H1 (cell line): ENCODE results near the gene PCTP. TPM values are rescaled to one million over a fixed set of nuclear protein-coding genes. Genes with fewer than 3 reads are reported as not detected.

Source experiments
- CTCF ChIA-PET: fragments of 300-600 bp; sonication (Branson Sonifier 250); formaldehyde crosslinking; loops from one replicate; lab custom pipeline; 2021; ENCODE audit not compliant: partially characterized antibody; lab: Charles Lee
- POLR2A ChIA-PET: fragments of 300-600 bp; sonication (Branson Sonifier 250); formaldehyde crosslinking; loops from one replicate; lab custom pipeline; 2021; ENCODE audit warnings: inconsistent platforms; ENCODE audit not compliant: partially characterized antibody; lab: Charles Lee
- DNase-seq, 2 experiments: peaks; one replicate each; pipeline versions ENCODE4 v3.0.0 to v3.0.0-alpha.2; 2010 to 2022; ENCODE audit warnings: low spot score in 2 of 2, low read depth in 1 of 2, mixed read lengths in 1 of 2
- FAIRE-seq: peaks from 2 replicates; lab custom pipeline; 2011; peaks lifted over from hg19 to GRCh38; lab: Jason Lieb, UNC
- H2AFZ ChIP-seq: 2 replicates; pipeline ENCODE4 v1.8.1; 2012; ENCODE audit warnings: low read length, inconsistent platforms
- H2AK5ac ChIP-seq: 2 replicates; pipeline ENCODE4 v1.6.1; 2013; ENCODE audit warnings: low read depth, low read length
- H2BK120ac ChIP-seq: replicated peaks from 2 replicates; pipeline ENCODE3; 2013; ENCODE audit warnings: low read depth, low read length, inconsistent platforms
- H2BK12ac ChIP-seq: 2 replicates; pipeline ENCODE4 v1.6.1; 2013; ENCODE audit warnings: low read depth, low read length
- H2BK15ac ChIP-seq: 2 replicates; pipeline ENCODE4 v1.6.1; 2013; ENCODE audit warnings: low read length
- H2BK20ac ChIP-seq: 2 replicates; pipeline ENCODE4 v1.6.1; 2013; ENCODE audit warnings: low read length
- H2BK5ac ChIP-seq: 2 replicates; pipeline ENCODE4 v1.6.1; 2013; ENCODE audit warnings: low read depth, low read length
- H3K14ac ChIP-seq: 2 replicates; pipeline ENCODE4 v1.6.1; 2013; ENCODE audit warnings: inconsistent platforms; ENCODE audit not compliant: insufficient read length
- H3K18ac ChIP-seq: 2 replicates; pipeline ENCODE4 v1.6.1; 2013; ENCODE audit warnings: low read length; ENCODE audit errors: extremely low read depth
- H3K23ac ChIP-seq: 2 replicates; pipeline ENCODE4 v1.6.1; 2013; ENCODE audit warnings: inconsistent platforms; ENCODE audit not compliant: insufficient read length
- H3K23me2 ChIP-seq: 2 replicates; pipeline ENCODE4 v1.6.1; 2013; ENCODE audit warnings: low read depth, low read length
- H3K27ac ChIP-seq: 2 replicates; pipeline ENCODE4 v1.6.1; 2011; ENCODE audit warnings: low read depth, low read length, inconsistent platforms
- H3K27me3 ChIP-seq, 4 experiments: replicated peaks in 1 of 4; 1 replicate in 1 of 4; 2 replicates in 3 of 4; pipeline versions ENCODE4 v1.6.1 to v1.8.1; 2011 to 2013; ENCODE audit warnings: low read length in 3 of 4, mild to moderate bottlenecking in 3 of 4, inconsistent platforms in 2 of 4, mixed read lengths in 2 of 4, moderate library complexity in 1 of 4; ENCODE audit not compliant: control insufficient read depth in 3 of 4, insufficient read depth in 3 of 4; ENCODE audit errors: extremely low read depth in 1 of 4
- H3K36me3 ChIP-seq, 4 experiments: 2 replicates each; pipeline versions ENCODE4 v1.6.1 to v1.8.1; 2011 to 2013; ENCODE audit warnings: mild to moderate bottlenecking in 4 of 4, low read length in 3 of 4, moderate library complexity in 2 of 4, control low read depth in 1 of 4, inconsistent platforms in 1 of 4; ENCODE audit not compliant: insufficient read depth in 4 of 4, control insufficient read depth in 2 of 4
- H3K4ac ChIP-seq: replicated peaks from 2 replicates; pipeline ENCODE3; 2013; ENCODE audit warnings: low read length, low read depth, mixed read lengths, inconsistent platforms; ENCODE audit not compliant: insufficient read length
- H3K4me1 ChIP-seq, 4 experiments: replicated peaks in 1 of 4; 1 replicate in 1 of 4; 2 replicates in 3 of 4; pipeline versions ENCODE4 v1.6.1 to v1.8.1; 2011 to 2013; ENCODE audit warnings: low read length in 3 of 4, inconsistent platforms in 2 of 4, mixed read lengths in 1 of 4; ENCODE audit not compliant: insufficient read depth in 4 of 4, control insufficient read depth in 3 of 4
- H3K4me2 ChIP-seq, 2 experiments: 2 replicates each; pipeline versions ENCODE4 v1.6.1 to v1.8.1; 2011 to 2013; ENCODE audit warnings: low read depth in 2 of 2, low read length in 2 of 2, control low read depth in 1 of 2, inconsistent platforms in 1 of 2, mild to moderate bottlenecking in 1 of 2; ENCODE audit not compliant: insufficient read depth in 1 of 2
- H3K4me3 ChIP-seq, 4 experiments: fragments of 200-600, 300-600 bp in 1 of 4; sonication (generic), shearing (Covaris generic), sonication (Bioruptor Twin) in 1 of 4; 2 replicates each; pipeline versions ENCODE4 v1.5.1 to v1.8.1; 2011 to 2016; ENCODE audit warnings: low read length in 4 of 4, low read depth in 3 of 4, control low read depth in 2 of 4, inconsistent platforms in 2 of 4, mild to moderate bottlenecking in 2 of 4, mixed read lengths in 1 of 4, moderate library complexity in 1 of 4; ENCODE audit not compliant: insufficient read depth in 2 of 4; ENCODE audit errors: extremely low read depth in 1 of 4
- H3K56ac ChIP-seq: replicated peaks from 2 replicates; pipeline ENCODE3; 2013; ENCODE audit warnings: low read depth, mild to moderate bottlenecking, mixed read lengths, low read length, inconsistent platforms; ENCODE audit not compliant: insufficient read length
- H3K79me1 ChIP-seq: 2 replicates; pipeline ENCODE4 v1.6.1; 2013; ENCODE audit warnings: low read depth, low read length, control low read depth
- H3K79me2 ChIP-seq, 2 experiments: 2 replicates each; pipeline versions ENCODE4 v1.6.1 to v1.8.1; 2012 to 2013; ENCODE audit warnings: low read length in 2 of 2, mild to moderate bottlenecking in 2 of 2, inconsistent platforms in 1 of 2; ENCODE audit not compliant: insufficient read depth in 2 of 2, control insufficient read depth in 1 of 2
- H3K9ac ChIP-seq, 4 experiments: replicated peaks in 1 of 4; 1 replicate in 1 of 4; 2 replicates in 3 of 4; pipeline versions ENCODE4 v1.6.1 to v1.8.1; 2011 to 2013; ENCODE audit warnings: low read depth in 3 of 4, low read length in 3 of 4, control low read depth in 2 of 4, mild to moderate bottlenecking in 2 of 4, moderate library complexity in 2 of 4, inconsistent platforms in 1 of 4; ENCODE audit errors: extremely low read depth in 1 of 4
- H3K9me3 ChIP-seq, 2 experiments: 2 replicates each; pipeline versions ENCODE4 v1.6.1 to v1.8.1; 2012 to 2013; ENCODE audit warnings: mild to moderate bottlenecking in 2 of 2, moderate library complexity in 2 of 2, control low read depth in 1 of 2, inconsistent platforms in 1 of 2, low read depth in 1 of 2, low read length in 1 of 2, mixed read lengths in 1 of 2; ENCODE audit not compliant: insufficient read depth in 2 of 2
- H4K20me1 ChIP-seq, 2 experiments: replicated peaks in 1 of 2; 2 replicates each; pipeline versions ENCODE3 to v1.8.1; 2011 to 2013; ENCODE audit warnings: inconsistent platforms in 2 of 2, low read length in 2 of 2, mild to moderate bottlenecking in 1 of 2; ENCODE audit not compliant: insufficient read depth in 2 of 2, control insufficient read depth in 1 of 2
- H4K5ac ChIP-seq: 2 replicates; pipeline ENCODE4 v1.6.1; 2013; ENCODE audit warnings: low read length, low read depth, mixed read lengths, inconsistent platforms; ENCODE audit not compliant: insufficient read length
- H4K8ac ChIP-seq: 2 replicates; pipeline ENCODE4 v1.8.0; 2013; ENCODE audit warnings: mild to moderate bottlenecking, moderate library complexity, low read length, inconsistent platforms; ENCODE audit not compliant: insufficient read depth; ENCODE audit errors: extremely low read depth
- H4K91ac ChIP-seq: replicated peaks from 2 replicates; pipeline ENCODE3; 2013; ENCODE audit warnings: low read length, mixed read lengths, inconsistent platforms; ENCODE audit not compliant: insufficient read length
- CBX8 ChIP-seq: fragments of 300-800, 300-1000 bp; sonication (generic); IDR thresholded peaks from 2 replicates; pipeline ENCODE4 v1.7.1; 2016; ENCODE audit warnings: low read depth, low read length, borderline replicate concordance
- CTBP2 ChIP-seq: IDR thresholded peaks from 2 replicates; pipeline ENCODE4 v1.7.0; 2011; ENCODE audit warnings: borderline replicate concordance, mild to moderate bottlenecking, moderate library complexity, mixed read lengths, low read length; ENCODE audit not compliant: insufficient read depth, insufficient read length
- EGR1 ChIP-seq: IDR thresholded peaks from 2 replicates; pipeline ENCODE4 v1.6.1; 2011; ENCODE audit warnings: low read depth, low read length, borderline replicate concordance
- EZH2 ChIP-seq: fragments of 200-600 bp; sonication (generic); IDR thresholded peaks from 2 replicates; pipeline ENCODE4 v1.7.1; 2012; ENCODE audit warnings: low read depth, mild to moderate bottlenecking, moderate library complexity, low read length, inconsistent platforms; ENCODE audit not compliant: severe bottlenecking
- GABPA ChIP-seq: IDR thresholded peaks from 2 replicates; pipeline ENCODE4 v1.6.1; 2011; ENCODE audit warnings: mild to moderate bottlenecking, low read length, moderate library complexity, borderline replicate concordance; ENCODE audit not compliant: insufficient read depth
- HDAC6 ChIP-seq: IDR thresholded peaks from one replicate; pipeline ENCODE4 v1.7.1; 2012; ENCODE audit warnings: low read depth, mild to moderate bottlenecking, inconsistent platforms, low read length, moderate library complexity
- JUND ChIP-seq: IDR thresholded peaks from 2 replicates; pipeline ENCODE4 v1.6.1; 2011; ENCODE audit warnings: mild to moderate bottlenecking, improper control_type of control experiment, low read length
- SIN3A ChIP-seq, 2 experiments: IDR thresholded peaks in 1 of 2; conservative IDR thresholded peaks in 1 of 2; 2 replicates each; pipeline ENCODE4 v1.6.1; 2011 to 2012; ENCODE audit warnings: low read length in 2 of 2, improper control_type of control experiment in 1 of 2, low read depth in 1 of 2, mild to moderate bottlenecking in 1 of 2
- WGBS, 2 experiments: shearing (Covaris generic) in 1 of 2; methylation state at CpG; one replicate each; pipeline versions ENCODE4 v1.1.6 to v1.1.7; 2013 to 2015; ENCODE audit warnings: low lambda C conversion rate in 2 of 2, mixed read lengths in 2 of 2, inconsistent platforms in 1 of 2, low coverage in 1 of 2, missing lambda C conversion rate in 1 of 2; ENCODE audit not compliant: insufficient replicate concordance in 2 of 2, insufficient coverage in 1 of 2, insufficient read length in 1 of 2; ENCODE audit errors: extremely low coverage in 1 of 2, missing lambda C conversion rate in 1 of 2; 5-methylcytosine and 5-hydroxymethylcytosine counted together
- polyA plus RNA-seq, 7 experiments: library from polyadenylated mRNA; depleted of rRNA in 3 of 7; stranded (reverse) in 5 of 7; unstranded in 2 of 7; fragments of >200 nt in 5 of 7; fragments of 200-250 nt in 2 of 7; gene quantifications; 1 replicate in 5 of 7; 2 replicates in 1 of 7; 4 replicates in 1 of 7; pipeline versions ENCODE4 v1.2.1 to v1.2.3, GENCODE V29; 2011 to 2013; ENCODE audit warnings: missing spikeins in 2 of 7, mixed read lengths in 2 of 7
- total RNA-seq: library from RNA; stranded (reverse); fragmentation: NEBNext Ultra II Directional; extraction: Animal tissue kit (Norgen Biotek cat#: 25700); gene quantifications from 2 replicates; pipeline ENCODE4 v1.2.1, GENCODE V29; 2021

PCTP gene
- total and polyA plus RNA-seq, 2 of the 8 experiments (the other 6 are each of a cell fraction or from before 2014, with no cell fraction given): 14.1 to 14.6 TPM

DNA sequence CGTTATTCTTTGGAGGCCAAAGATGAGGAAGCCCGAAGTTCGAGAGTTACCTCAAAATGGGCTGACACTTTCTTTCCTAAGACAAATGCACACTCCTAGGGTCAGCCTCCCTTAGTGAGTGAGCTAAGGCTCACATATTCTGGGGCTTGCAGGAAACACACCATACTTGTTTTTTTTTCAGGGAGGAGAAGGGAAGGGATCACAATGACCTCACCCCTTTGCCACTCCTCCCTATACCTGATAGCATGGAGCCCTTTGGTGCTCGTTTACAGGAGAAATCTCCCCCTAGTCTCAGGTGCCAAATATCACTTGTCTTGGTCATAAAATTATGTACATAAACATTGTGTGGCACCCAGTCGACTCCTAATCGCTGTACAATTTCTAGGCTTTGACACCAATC is 23.6 kb upstream of the PCTP start:
- Histone ChIP-seq H4K5ac (no peak overlapping the region), H2BK15ac (no peak overlapping the region), H3K4me2 (no peak overlapping the region), H2BK12ac (no peak overlapping the region), H3K18ac (no peak overlapping the region), H3K36me3 (no peaks in the 10 kb centered on the region), H3K56ac (no peak overlapping the region), H3K27me3 (no peaks in the 10 kb centered on the region), H2BK20ac (no peak overlapping the region), H3K27ac (no peak overlapping the region), H3K9ac (no peak overlapping the region), H2BK5ac (no peak overlapping the region), H3K4ac (no peak overlapping the region), H3K4me1 (peaks cover 1 to 17% (median 8%) of the 10 kb centered on the region in 4 experiments; a peak in 4 of 7 replicates), H2AFZ (0 out of 2 replicates have a peak overlapping the region, but pooled peaks have one; percentile 38), H2AK5ac (no peak overlapping the region), H4K20me1 (no peaks in the 10 kb centered on the region), H3K23ac (no peak overlapping the region), H3K14ac (no peak overlapping the region), H3K79me2 (no peaks in the 10 kb centered on the region), H3K23me2 (no peaks in the 10 kb centered on the region), H2BK120ac (no peak overlapping the region), H3K9me3 (no peaks in the 10 kb centered on the region), H4K91ac (no peak overlapping the region), H4K8ac (no peak overlapping the region), H3K79me1 (no peaks in the 10 kb centered on the region), H3K4me3 (no peak overlapping the region)
- TF ChIP-seq EZH2 (no peak), CBX8 (no peak), CTBP2 (no peak), GABPA (no peak), JUND (no peak), EGR1 (no peak), HDAC6 (no peak), SIN3A (conservative IDR thresholded peaks at IDR 0.05 in 1 of 2, IDR thresholded peaks at IDR 0.05 in 1 of 2; ENCODE audit: low read depth in 1 of 2, low read length in 2 of 2) (no peak)
- no peak for DNase-seq
- FAIRE-seq: no peak
- CTCF ChIA-PET: interaction anchor here (1.6 to 1.7 kb wide), 2 partner anchors 10 to 20 kb away, joined by 7 read pairs; no protein-coding TSS in a partner anchor
- POLR2A ChIA-PET: no interaction called here
- WGBS, 2 experiments: 92% methylated on average over 6 of the region's 6 CpGs; no CpG with 5 or more reads in 1 of the 2 experiments
